GM19025 (cell line): ENCODE data around the gene PSMF1.
"Not testable (repeated sequence)": the region's sequence is repeated elsewhere in the genome, so short reads cannot be mapped to it uniquely, and the experiment has no call there.

Source experiments
- ATAC-seq: cut with Tn5 transposase; IDR thresholded peaks from one replicate; pipeline ENCODE4 v1.9.1; 2021; ENCODE audit warnings: mild to moderate bottlenecking, low read depth, moderate library complexity; ENCODE audit not compliant: unreplicated experiment

PSMF1 gene

GRCh38 chr20:1121429-1121828 lies 3.0 kb downstream of the PSMF1 start:
- ATAC-seq: no peak

GRCh38 chr20:1122388-1123315 lies 4.2 kb downstream of the PSMF1 start:
- ATAC-seq: no peak

- no peak for ATAC-seq
Measured at GRCh38 chr20:1123666-1124065, 5.3 kb downstream of the PSMF1 start.

- ATAC-seq: no peak
Measured at GRCh38 chr20:1124421-1124820, 6.0 kb downstream of the PSMF1 start.

GRCh38 chr20:1125277-1125676 lies 6.9 kb downstream of the PSMF1 start:
- no peak for ATAC-seq

GRCh38 chr20:1127840-1128239 lies 9.4 kb downstream of the PSMF1 start:
- no peak for ATAC-seq

- no peak for ATAC-seq
Measured at GRCh38 chr20:1130058-1130694, 11.8 kb downstream of the PSMF1 start.

GRCh38 chr20:1130847-1131246 lies 12.4 kb downstream of the PSMF1 start:
- ATAC-seq: no peak

GRCh38 chr20:1131354-1131753 lies 13.0 kb downstream of the PSMF1 start:
- no peak for ATAC-seq

GRCh38 chr20:1134355-1134754 lies 16.0 kb downstream of the PSMF1 start:
- ATAC-seq: no peak

- no peak for ATAC-seq
Measured at GRCh38 chr20:1134836-1135235, 16.4 kb downstream of the PSMF1 start.

- no peak for ATAC-seq
Measured at GRCh38 chr20:1137236-1137635, 18.8 kb downstream of the PSMF1 start.

GRCh38 chr20:1144401-1145172 lies 26.2 kb downstream of the PSMF1 start:
- no peak for ATAC-seq

- no peak for ATAC-seq
Measured at GRCh38 chr20:1146957-1147356, 28.6 kb downstream of the PSMF1 start.

- ATAC-seq: not testable (repeated sequence)
Measured at GRCh38 chr20:1149812-1150211, 31.4 kb downstream of the PSMF1 start.

GRCh38 chr20:1150218-1150617 lies 31.8 kb downstream of the PSMF1 start:
- ATAC-seq: no peak

GRCh38 chr20:1150968-1151367 lies 32.6 kb downstream of the PSMF1 start:
- ATAC-seq: no peak

GRCh38 chr20:1154226-1154625 lies 35.8 kb downstream of the PSMF1 start:
- no peak for ATAC-seq

GRCh38 chr20:1154691-1155090 lies 36.3 kb downstream of the PSMF1 start:
- ATAC-seq: no peak

GRCh38 chr20:1155342-1155741 lies 36.9 kb downstream of the PSMF1 start:
- no peak for ATAC-seq

GRCh38 chr20:1160496-1160895 lies 42.1 kb downstream of the PSMF1 start:
- ATAC-seq: no peak
